H1 (cell line): ENCODE data around the gene RAPGEF6. TPM values are rescaled to one million over a fixed set of nuclear protein-coding genes. Genes with fewer than 3 reads are reported as not detected.

ENCODE experiments used
- CTCF ChIA-PET: fragments of 300-600 bp; sonication (Branson Sonifier 250); formaldehyde crosslinking; loops from one replicate; lab custom pipeline; 2021; ENCODE audit not compliant: partially characterized antibody; lab: Charles Lee
- POLR2A ChIA-PET: fragments of 300-600 bp; sonication (Branson Sonifier 250); formaldehyde crosslinking; loops from one replicate; lab custom pipeline; 2021; ENCODE audit warnings: inconsistent platforms; ENCODE audit not compliant: partially characterized antibody; lab: Charles Lee
- DNase-seq, 2 experiments: peaks; one replicate each; pipeline versions ENCODE4 v3.0.0 to v3.0.0-alpha.2; 2010 to 2022; ENCODE audit warnings: low spot score in 2 of 2, low read depth in 1 of 2, mixed read lengths in 1 of 2
- FAIRE-seq: peaks from 2 replicates; lab custom pipeline; 2011; peaks lifted over from hg19 to GRCh38; lab: Jason Lieb, UNC
- H2AFZ ChIP-seq: 2 replicates; pipeline ENCODE4 v1.8.1; 2012; ENCODE audit warnings: low read length, inconsistent platforms
- H2AK5ac ChIP-seq: 2 replicates; pipeline ENCODE4 v1.6.1; 2013; ENCODE audit warnings: low read depth, low read length
- H2BK120ac ChIP-seq: replicated peaks from 2 replicates; pipeline ENCODE3; 2013; ENCODE audit warnings: low read depth, low read length, inconsistent platforms
- H2BK12ac ChIP-seq: 2 replicates; pipeline ENCODE4 v1.6.1; 2013; ENCODE audit warnings: low read depth, low read length
- H2BK15ac ChIP-seq: 2 replicates; pipeline ENCODE4 v1.6.1; 2013; ENCODE audit warnings: low read length
- H2BK20ac ChIP-seq: 2 replicates; pipeline ENCODE4 v1.6.1; 2013; ENCODE audit warnings: low read length
- H2BK5ac ChIP-seq: 2 replicates; pipeline ENCODE4 v1.6.1; 2013; ENCODE audit warnings: low read depth, low read length
- H3K14ac ChIP-seq: 2 replicates; pipeline ENCODE4 v1.6.1; 2013; ENCODE audit warnings: inconsistent platforms; ENCODE audit not compliant: insufficient read length
- H3K18ac ChIP-seq: 2 replicates; pipeline ENCODE4 v1.6.1; 2013; ENCODE audit warnings: low read length; ENCODE audit errors: extremely low read depth
- H3K23ac ChIP-seq: 2 replicates; pipeline ENCODE4 v1.6.1; 2013; ENCODE audit warnings: inconsistent platforms; ENCODE audit not compliant: insufficient read length
- H3K23me2 ChIP-seq: 2 replicates; pipeline ENCODE4 v1.6.1; 2013; ENCODE audit warnings: low read depth, low read length
- H3K27ac ChIP-seq: 2 replicates; pipeline ENCODE4 v1.6.1; 2011; ENCODE audit warnings: low read depth, low read length, inconsistent platforms
- H3K27me3 ChIP-seq, 4 experiments: replicated peaks in 1 of 4; 1 replicate in 1 of 4; 2 replicates in 3 of 4; pipeline versions ENCODE4 v1.6.1 to v1.8.1; 2011 to 2013; ENCODE audit warnings: low read length in 3 of 4, mild to moderate bottlenecking in 3 of 4, inconsistent platforms in 2 of 4, mixed read lengths in 2 of 4, moderate library complexity in 1 of 4; ENCODE audit not compliant: control insufficient read depth in 3 of 4, insufficient read depth in 3 of 4; ENCODE audit errors: extremely low read depth in 1 of 4
- H3K36me3 ChIP-seq, 4 experiments: 2 replicates each; pipeline versions ENCODE4 v1.6.1 to v1.8.1; 2011 to 2013; ENCODE audit warnings: mild to moderate bottlenecking in 4 of 4, low read length in 3 of 4, moderate library complexity in 2 of 4, control low read depth in 1 of 4, inconsistent platforms in 1 of 4; ENCODE audit not compliant: insufficient read depth in 4 of 4, control insufficient read depth in 2 of 4
- H3K4ac ChIP-seq: replicated peaks from 2 replicates; pipeline ENCODE3; 2013; ENCODE audit warnings: low read length, low read depth, mixed read lengths, inconsistent platforms; ENCODE audit not compliant: insufficient read length
- H3K4me1 ChIP-seq, 4 experiments: replicated peaks in 1 of 4; 1 replicate in 1 of 4; 2 replicates in 3 of 4; pipeline versions ENCODE4 v1.6.1 to v1.8.1; 2011 to 2013; ENCODE audit warnings: low read length in 3 of 4, inconsistent platforms in 2 of 4, mixed read lengths in 1 of 4; ENCODE audit not compliant: insufficient read depth in 4 of 4, control insufficient read depth in 3 of 4
- H3K4me2 ChIP-seq, 2 experiments: 2 replicates each; pipeline versions ENCODE4 v1.6.1 to v1.8.1; 2011 to 2013; ENCODE audit warnings: low read depth in 2 of 2, low read length in 2 of 2, control low read depth in 1 of 2, inconsistent platforms in 1 of 2, mild to moderate bottlenecking in 1 of 2; ENCODE audit not compliant: insufficient read depth in 1 of 2
- H3K4me3 ChIP-seq, 4 experiments: fragments of 200-600, 300-600 bp in 1 of 4; sonication (generic), shearing (Covaris generic), sonication (Bioruptor Twin) in 1 of 4; 2 replicates each; pipeline versions ENCODE4 v1.5.1 to v1.8.1; 2011 to 2016; ENCODE audit warnings: low read length in 4 of 4, low read depth in 3 of 4, control low read depth in 2 of 4, inconsistent platforms in 2 of 4, mild to moderate bottlenecking in 2 of 4, mixed read lengths in 1 of 4, moderate library complexity in 1 of 4; ENCODE audit not compliant: insufficient read depth in 2 of 4; ENCODE audit errors: extremely low read depth in 1 of 4
- H3K56ac ChIP-seq: replicated peaks from 2 replicates; pipeline ENCODE3; 2013; ENCODE audit warnings: low read depth, mild to moderate bottlenecking, mixed read lengths, low read length, inconsistent platforms; ENCODE audit not compliant: insufficient read length
- H3K79me1 ChIP-seq: 2 replicates; pipeline ENCODE4 v1.6.1; 2013; ENCODE audit warnings: low read depth, low read length, control low read depth
- H3K79me2 ChIP-seq, 2 experiments: 2 replicates each; pipeline versions ENCODE4 v1.6.1 to v1.8.1; 2012 to 2013; ENCODE audit warnings: low read length in 2 of 2, mild to moderate bottlenecking in 2 of 2, inconsistent platforms in 1 of 2; ENCODE audit not compliant: insufficient read depth in 2 of 2, control insufficient read depth in 1 of 2
- H3K9ac ChIP-seq, 4 experiments: replicated peaks in 1 of 4; 1 replicate in 1 of 4; 2 replicates in 3 of 4; pipeline versions ENCODE4 v1.6.1 to v1.8.1; 2011 to 2013; ENCODE audit warnings: low read depth in 3 of 4, low read length in 3 of 4, control low read depth in 2 of 4, mild to moderate bottlenecking in 2 of 4, moderate library complexity in 2 of 4, inconsistent platforms in 1 of 4; ENCODE audit errors: extremely low read depth in 1 of 4
- H3K9me3 ChIP-seq, 2 experiments: 2 replicates each; pipeline versions ENCODE4 v1.6.1 to v1.8.1; 2012 to 2013; ENCODE audit warnings: mild to moderate bottlenecking in 2 of 2, moderate library complexity in 2 of 2, control low read depth in 1 of 2, inconsistent platforms in 1 of 2, low read depth in 1 of 2, low read length in 1 of 2, mixed read lengths in 1 of 2; ENCODE audit not compliant: insufficient read depth in 2 of 2
- H4K20me1 ChIP-seq, 2 experiments: replicated peaks in 1 of 2; 2 replicates each; pipeline versions ENCODE3 to v1.8.1; 2011 to 2013; ENCODE audit warnings: inconsistent platforms in 2 of 2, low read length in 2 of 2, mild to moderate bottlenecking in 1 of 2; ENCODE audit not compliant: insufficient read depth in 2 of 2, control insufficient read depth in 1 of 2
- H4K5ac ChIP-seq: 2 replicates; pipeline ENCODE4 v1.6.1; 2013; ENCODE audit warnings: low read length, low read depth, mixed read lengths, inconsistent platforms; ENCODE audit not compliant: insufficient read length
- H4K8ac ChIP-seq: 2 replicates; pipeline ENCODE4 v1.8.0; 2013; ENCODE audit warnings: mild to moderate bottlenecking, moderate library complexity, low read length, inconsistent platforms; ENCODE audit not compliant: insufficient read depth; ENCODE audit errors: extremely low read depth
- H4K91ac ChIP-seq: replicated peaks from 2 replicates; pipeline ENCODE3; 2013; ENCODE audit warnings: low read length, mixed read lengths, inconsistent platforms; ENCODE audit not compliant: insufficient read length
- ATF3 ChIP-seq: IDR thresholded peaks from 2 replicates; pipeline ENCODE4 v1.6.1; 2011; ENCODE audit warnings: low read depth, mild to moderate bottlenecking, low read length; ENCODE audit not compliant: insufficient read depth
- CHD1 ChIP-seq: IDR thresholded peaks from 2 replicates; pipeline ENCODE4 v1.6.1; 2012; ENCODE audit warnings: low read depth, low read length, improper control_type of control experiment
- CHD2 ChIP-seq: IDR thresholded peaks from 2 replicates; pipeline ENCODE4 v1.6.1; 2012; ENCODE audit warnings: low read length, improper control_type of control experiment
- EZH2 ChIP-seq: fragments of 200-600 bp; sonication (generic); IDR thresholded peaks from 2 replicates; pipeline ENCODE4 v1.7.1; 2012; ENCODE audit warnings: low read depth, mild to moderate bottlenecking, moderate library complexity, low read length, inconsistent platforms; ENCODE audit not compliant: severe bottlenecking
- FOSL1 ChIP-seq: IDR thresholded peaks from 2 replicates; pipeline ENCODE4 v1.6.1; 2011; ENCODE audit warnings: mild to moderate bottlenecking, low read depth, low read length, moderate library complexity; ENCODE audit not compliant: insufficient read depth
- JUND ChIP-seq: IDR thresholded peaks from 2 replicates; pipeline ENCODE4 v1.6.1; 2011; ENCODE audit warnings: mild to moderate bottlenecking, improper control_type of control experiment, low read length
- RAD21 ChIP-seq, 2 experiments: IDR thresholded peaks in 1 of 2; conservative IDR thresholded peaks in 1 of 2; 2 replicates each; pipeline ENCODE4 v1.6.1; 2011; ENCODE audit warnings: low read depth in 2 of 2, low read length in 2 of 2, improper control_type of control experiment in 1 of 2, inconsistent platforms in 1 of 2, mild to moderate bottlenecking in 1 of 2, moderate library complexity in 1 of 2
- RBBP5 ChIP-seq: IDR thresholded peaks from 2 replicates; pipeline ENCODE4 v1.7.1; 2012; ENCODE audit warnings: low read depth, mild to moderate bottlenecking, inconsistent platforms, low read length, moderate library complexity, borderline replicate concordance
- RFX5 ChIP-seq: IDR thresholded peaks from 2 replicates; pipeline ENCODE4 v1.6.1; 2011; ENCODE audit warnings: low read depth, low read length, improper control_type of control experiment, borderline replicate concordance
- SAP30 ChIP-seq: fragments of 300-600 bp; sonication (generic); IDR thresholded peaks from 2 replicates; pipeline ENCODE4 v1.7.1; 2012; ENCODE audit warnings: low read length, moderate library complexity, mild to moderate bottlenecking, inconsistent platforms; ENCODE audit not compliant: insufficient read depth, insufficient replicate concordance
- SP2 ChIP-seq: IDR thresholded peaks from 2 replicates; pipeline ENCODE4 v1.6.1; 2012; ENCODE audit warnings: mild to moderate bottlenecking, low read length, inconsistent platforms
- SRF ChIP-seq: IDR thresholded peaks from 2 replicates; pipeline ENCODE4 v1.6.1; 2011; ENCODE audit warnings: mild to moderate bottlenecking, low read depth, low read length, moderate library complexity
- TCF12 ChIP-seq: IDR thresholded peaks from 2 replicates; pipeline ENCODE4 v1.6.1; 2011; ENCODE audit warnings: low read depth, mild to moderate bottlenecking, low read length
- TEAD4 ChIP-seq: IDR thresholded peaks from 2 replicates; pipeline ENCODE4 v1.6.1; 2012; ENCODE audit warnings: low read depth, low read length, inconsistent platforms, mixed read lengths
- WGBS, 2 experiments: shearing (Covaris generic) in 1 of 2; methylation state at CpG; one replicate each; pipeline versions ENCODE4 v1.1.6 to v1.1.7; 2013 to 2015; ENCODE audit warnings: low lambda C conversion rate in 2 of 2, mixed read lengths in 2 of 2, inconsistent platforms in 1 of 2, low coverage in 1 of 2, missing lambda C conversion rate in 1 of 2; ENCODE audit not compliant: insufficient replicate concordance in 2 of 2, insufficient coverage in 1 of 2, insufficient read length in 1 of 2; ENCODE audit errors: extremely low coverage in 1 of 2, missing lambda C conversion rate in 1 of 2; 5-methylcytosine and 5-hydroxymethylcytosine counted together
- polyA plus RNA-seq, 7 experiments: library from polyadenylated mRNA; depleted of rRNA in 3 of 7; stranded (reverse) in 5 of 7; unstranded in 2 of 7; fragments of >200 nt in 5 of 7; fragments of 200-250 nt in 2 of 7; gene quantifications; 1 replicate in 5 of 7; 2 replicates in 1 of 7; 4 replicates in 1 of 7; pipeline versions ENCODE4 v1.2.1 to v1.2.3, GENCODE V29; 2011 to 2013; ENCODE audit warnings: missing spikeins in 2 of 7, mixed read lengths in 2 of 7
- total RNA-seq: library from RNA; stranded (reverse); fragmentation: NEBNext Ultra II Directional; extraction: Animal tissue kit (Norgen Biotek cat#: 25700); gene quantifications from 2 replicates; pipeline ENCODE4 v1.2.1, GENCODE V29; 2021

RAPGEF6 gene
- total and polyA plus RNA-seq, 2 of the 8 experiments (the other 6 are each of a cell fraction or from before 2014, with no cell fraction given), result 4.8 to 20.0 TPM

GRCh38 chr5:131450941-131451340, 184.1 kb downstream of the RAPGEF6 start:
- no peak for DNase-seq
- FAIRE-seq, result no peak
- Histone ChIP-seq H3K23ac (no peak overlapping the region), H3K36me3 (peaks cover 2 to 23% (median 7%) of the 10 kb centered on the region in 4 experiments; a peak in 7 of 8 replicates), H3K18ac (no peak overlapping the region), H2BK5ac (no peak overlapping the region), H3K79me1 (no peaks in the 10 kb centered on the region), H3K79me2 (no peaks in the 10 kb centered on the region), H2AFZ (no peak overlapping the region), H3K4me1 (no peaks in the 10 kb centered on the region), H3K23me2 (no peaks in the 10 kb centered on the region), H3K4ac (no peak overlapping the region), H4K20me1 (no peaks in the 10 kb centered on the region), H2AK5ac (no peak overlapping the region), H3K27ac (no peak overlapping the region), H3K4me2 (no peak overlapping the region), H2BK15ac (no peak overlapping the region), H3K4me3 (no peak overlapping the region), H4K8ac (no peak overlapping the region), H2BK120ac (no peak overlapping the region), H3K27me3 (no peaks in the 10 kb centered on the region), H4K5ac (no peak overlapping the region), H4K91ac (no peak overlapping the region), H2BK12ac (no peak overlapping the region), H3K9me3 (peaks cover 0 to 2% of the 10 kb centered on the region in 2 experiments; a peak in 1 of 4 replicates), H3K56ac (no peak overlapping the region), H3K9ac (no peak overlapping the region), H3K14ac (no peak overlapping the region), H2BK20ac (no peak overlapping the region)
- ChIA-PET CTCF (no interaction called here), POLR2A (no interaction called here)
- WGBS, 2 experiments, result 80% methylated on average over 2 of the region's 2 CpGs; no CpG with 5 or more reads in 1 of the 2 experiments
- TF ChIP-seq EZH2 (no peak), FOSL1 (no peak), RAD21 (IDR thresholded peaks at IDR 0.05 in 1 of 2, conservative IDR thresholded peaks at IDR 0.05 in 1 of 2; ENCODE audit: low read depth in 2 of 2, low read length in 2 of 2) (no peak), RBBP5 (no peak), JUND (no peak), CHD2 (no peak), CHD1 (no peak), TCF12 (no peak), RFX5 (no peak), TEAD4 (no peak), ATF3 (no peak), SAP30 (no peak), SP2 (no peak), SRF (no peak)
